ENCODE results near the gene ANK2. TPM values are rescaled to one million over a fixed set of nuclear protein-coding genes. Genes with fewer than 3 reads are reported as not detected.

Gene ANK2
- total RNA-seq, 8 experiments from 2014 or later: 46.7 to 361 (median 116) TPM

DNA sequence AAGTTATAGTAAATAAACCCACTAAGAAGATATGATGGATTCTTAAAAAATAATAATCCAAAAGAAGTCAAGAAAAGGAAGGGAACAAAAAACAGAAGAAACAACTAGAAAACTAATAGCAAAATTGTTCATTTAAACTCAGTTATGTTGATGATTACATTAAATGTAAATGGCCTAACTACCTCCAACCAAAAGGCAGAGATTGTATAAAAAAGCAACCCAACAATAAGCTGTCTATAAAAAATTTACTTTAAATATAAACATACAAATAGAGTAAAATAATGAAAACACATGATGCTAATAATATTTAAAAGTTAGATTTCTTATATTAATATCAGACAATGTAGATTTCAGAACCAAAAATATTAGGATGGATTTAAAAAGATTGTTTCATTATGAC is 371.5 kb downstream of the ANK2 start:
- H3K4me1 ChIP-seq (replicated peaks in 1 of 2): no peaks in the 10 kb centered on the region
- ATAC-seq (replicated peaks in 6 of 8): no peak
- in situ Hi-C loops (cut with MboI; ENCODE audit: low pct_unique_long_range_greater_than_20kb in 2 of 9, low sequenced_read_pairs in 9 of 9, unreplicated experiment in 9 of 9): no loop called here
- H3K27ac ChIP-seq: no peak overlapping the region
- H3K4me3 ChIP-seq: no peak overlapping the region

DNA sequence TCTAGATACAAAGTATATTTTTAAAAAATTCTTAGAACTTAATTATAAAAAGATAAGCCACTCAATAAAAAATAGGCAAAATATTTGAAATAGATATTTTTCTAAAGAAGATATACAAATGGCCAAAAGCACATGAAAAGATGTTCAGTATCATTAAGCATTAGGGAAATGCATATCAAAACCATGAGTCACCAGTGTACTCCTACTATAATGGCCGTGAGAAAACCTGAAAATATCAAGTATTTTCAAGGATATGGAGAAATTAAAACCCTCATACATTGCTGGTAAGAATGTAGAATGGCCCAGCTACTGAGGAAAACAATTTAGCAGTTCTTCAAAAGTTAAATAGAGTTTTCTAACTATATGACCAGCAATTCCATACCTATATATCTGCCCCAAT is 374.2 kb downstream of the ANK2 start:
- no peaks in the 10 kb centered on the region for H3K4me1 ChIP-seq (replicated peaks in 1 of 2)
- in situ Hi-C loops (cut with MboI; ENCODE audit: low pct_unique_long_range_greater_than_20kb in 2 of 9, low sequenced_read_pairs in 9 of 9, unreplicated experiment in 9 of 9): no loop called here
- no peak for ATAC-seq (replicated peaks in 6 of 8)
- no peak overlapping the region for H3K4me3 ChIP-seq
- H3K27ac ChIP-seq: no peak overlapping the region
- 42 to 100% (median 94%) methylated on average over 1 of the region's 1 CpG; no CpG with 5 or more reads in 4 of the 10 experiments for WGBS, 10 experiments

- in situ Hi-C loops (cut with MboI; ENCODE audit: low pct_unique_long_range_greater_than_20kb in 2 of 9, low sequenced_read_pairs in 9 of 9, unreplicated experiment in 9 of 9): no loop called here
- H3K27ac ChIP-seq: no peak overlapping the region
- peaks cover 11 to 18% of the 10 kb centered on the region in 2 donors for H3K4me1 ChIP-seq (replicated peaks in 1 of 2)
- 20 to 100% (median 100%) methylated on average over 1 of the region's 1 CpG; no CpG with 5 or more reads in 3 of the 10 experiments for WGBS, 10 experiments
- H3K4me3 ChIP-seq: no peak overlapping the region
- ATAC-seq (replicated peaks in 6 of 8): no peak
Observed at GRCh38 chr4:113433116-113433515, 383.7 kb downstream of the ANK2 start.
